ENCODE results near the gene KLRC4. TPM values are rescaled to one million over a fixed set of nuclear protein-coding genes. Genes with fewer than 3 reads are reported as not detected.
"Not testable (repeated sequence)": the region's sequence is repeated elsewhere in the genome, so short reads cannot be mapped to it uniquely, and the experiment has no call there.

KLRC4 gene
- total RNA-seq, 4 donors from 2014 or later = 1.4 to 2.2 TPM; not detected in 2

DNA sequence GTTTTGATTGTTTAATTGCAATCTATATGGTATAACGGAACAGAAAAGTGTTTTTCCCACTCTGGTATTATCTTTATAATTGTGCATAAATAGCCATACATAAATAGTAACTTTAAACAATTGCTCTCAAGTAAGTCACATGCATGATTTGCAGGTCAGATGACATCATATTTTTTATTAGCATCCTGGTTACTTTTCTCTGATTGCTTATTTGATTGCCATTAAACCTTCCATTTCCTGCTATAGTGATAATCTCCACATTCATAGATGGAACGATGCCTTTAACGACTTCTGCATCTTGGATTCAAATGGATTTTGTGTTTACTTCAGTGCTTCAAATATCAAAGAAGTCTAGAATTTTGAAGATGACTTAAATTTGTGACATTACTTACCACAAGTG is 16.3 kb downstream of the KLRC4 start:
- H3K4me1 ChIP-seq = peaks cover 4 to 40% (median 11%) of the 10 kb centered on the region in 4 donors
- peak overlapping the region in 1 of 4 donors; percentile 1 for H3K27ac ChIP-seq
- intact Hi-C loops (cut with DNase I; ENCODE audit: low total_unique reads) = no loop called here
- WGBS, 2 donors (ENCODE audit: low coverage in 1 of 2) = 36 to 50% methylated on average over 3 of the region's 3 CpGs
- H3K27me3 ChIP-seq = no peaks in the 10 kb centered on the region
- H3K9me3 ChIP-seq = no peaks in the 10 kb centered on the region
- in situ Hi-C loops (cut with MboI; ENCODE audit: low pct_ligation_motif_present in 1 of 4, low pct_unique_long_range_greater_than_20kb in 1 of 4, low sequenced_read_pairs in 3 of 4) = no loop called here
- H3K4me3 ChIP-seq = no peak overlapping the region
- H3K36me3 ChIP-seq = no peaks in the 10 kb centered on the region
- no peak for DNase-seq
- TF ChIP-seq, protein P1, sequence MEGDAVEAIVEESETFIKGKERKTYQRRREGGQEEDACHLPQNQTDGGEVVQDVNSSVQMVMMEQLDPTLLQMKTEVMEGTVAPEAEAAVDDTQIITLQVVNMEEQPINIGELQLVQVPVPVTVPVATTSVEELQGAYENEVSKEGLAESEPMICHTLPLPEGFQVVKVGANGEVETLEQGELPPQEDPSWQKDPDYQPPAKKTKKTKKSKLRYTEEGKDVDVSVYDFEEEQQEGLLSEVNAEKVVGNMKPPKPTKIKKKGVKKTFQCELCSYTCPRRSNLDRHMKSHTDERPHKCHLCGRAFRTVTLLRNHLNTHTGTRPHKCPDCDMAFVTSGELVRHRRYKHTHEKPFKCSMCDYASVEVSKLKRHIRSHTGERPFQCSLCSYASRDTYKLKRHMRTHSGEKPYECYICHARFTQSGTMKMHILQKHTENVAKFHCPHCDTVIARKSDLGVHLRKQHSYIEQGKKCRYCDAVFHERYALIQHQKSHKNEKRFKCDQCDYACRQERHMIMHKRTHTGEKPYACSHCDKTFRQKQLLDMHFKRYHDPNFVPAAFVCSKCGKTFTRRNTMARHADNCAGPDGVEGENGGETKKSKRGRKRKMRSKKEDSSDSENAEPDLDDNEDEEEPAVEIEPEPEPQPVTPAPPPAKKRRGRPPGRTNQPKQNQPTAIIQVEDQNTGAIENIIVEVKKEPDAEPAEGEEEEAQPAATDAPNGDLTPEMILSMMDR (IDR thresholded peaks at IDR 0.05) = no peak
- TF ChIP-seq POLR2A (IDR thresholded peaks at IDR 0.05) (no peak), POLR2AphosphoS5 (IDR thresholded peaks at IDR 0.05) (no peak), EP300 (IDR thresholded peaks at IDR 0.05; ENCODE audit: low read depth) (no peak)

DNA sequence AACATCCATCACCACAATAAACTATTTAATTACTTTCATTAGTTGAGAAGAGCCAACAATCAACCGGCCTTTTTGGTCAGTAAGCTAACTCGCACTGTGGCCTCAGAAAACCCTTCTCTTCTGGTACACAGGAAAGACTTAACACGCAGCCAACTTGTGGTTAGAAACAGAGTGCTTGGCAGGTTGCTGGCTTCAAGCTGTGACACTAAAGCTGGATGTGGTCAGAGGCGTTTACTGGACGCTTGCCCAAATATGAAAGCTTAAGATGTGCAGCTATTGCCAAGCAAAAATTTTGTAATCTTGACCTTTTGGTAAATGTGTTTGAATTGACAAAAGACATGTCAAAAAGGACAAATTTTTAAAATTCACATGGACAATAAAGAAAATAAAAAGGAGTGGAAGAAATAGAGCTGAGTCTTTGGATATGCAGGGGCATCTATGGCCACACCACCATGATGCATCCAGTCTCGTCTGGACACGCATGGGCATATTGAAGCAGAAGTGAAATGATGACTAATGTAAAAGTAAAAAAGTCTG is 17.1 kb downstream of the KLRC4 start:
- Histone ChIP-seq H3K36me3 (no peaks in the 10 kb centered on the region), H3K9me3 (no peaks in the 10 kb centered on the region), H3K27ac (peak overlapping the region in 1 of 4 donors; percentile 1), H3K4me1 (peaks cover 4 to 36% (median 8%) of the 10 kb centered on the region in 4 donors), H3K27me3 (no peaks in the 10 kb centered on the region), H3K4me3 (no peak overlapping the region)
- WGBS, 2 donors (ENCODE audit: low coverage in 1 of 2) = 49 to 50% methylated on average over 6 to 7 of the region's 7 CpGs
- TF ChIP-seq EP300 (IDR thresholded peaks at IDR 0.05; ENCODE audit: low read depth) (no peak), POLR2AphosphoS5 (IDR thresholded peaks at IDR 0.05) (no peak), POLR2A (IDR thresholded peaks at IDR 0.05) (no peak)
- TF ChIP-seq, protein P1 (IDR thresholded peaks at IDR 0.05) = no peak
- DNase-seq = peak; percentile 30
- intact Hi-C loops (cut with DNase I; ENCODE audit: low total_unique reads) = no loop called here
- in situ Hi-C loops (cut with MboI; ENCODE audit: low pct_ligation_motif_present in 1 of 4, low pct_unique_long_range_greater_than_20kb in 1 of 4, low sequenced_read_pairs in 3 of 4) = no loop called here

DNA sequence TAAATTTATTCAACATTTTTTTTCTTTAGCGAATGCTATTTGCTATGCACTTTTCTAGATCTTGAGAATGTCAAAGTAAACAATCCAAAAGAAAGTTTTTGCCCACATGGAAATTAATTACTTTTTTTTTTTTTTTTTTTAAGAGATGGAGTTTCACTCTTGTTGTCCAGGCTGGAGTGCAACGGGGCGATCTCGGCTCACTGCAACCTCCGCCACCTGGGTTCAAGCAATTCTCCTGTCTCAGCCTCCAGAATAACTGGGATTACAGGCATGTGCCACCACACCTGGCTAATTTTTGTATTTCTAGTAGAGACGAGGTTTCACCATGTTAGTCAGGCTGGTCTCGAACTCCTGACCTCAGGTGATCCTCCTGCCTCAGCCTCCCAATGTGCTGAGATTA is 18.6 kb downstream of the KLRC4 start:
- DNase-seq; H3K36me3 ChIP-seq; H3K27me3 ChIP-seq; H3K27ac ChIP-seq; H3K4me3 ChIP-seq; in situ Hi-C loops (cut with MboI; ENCODE audit: low pct_ligation_motif_present in 1 of 4, low pct_unique_long_range_greater_than_20kb in 1 of 4, low sequenced_read_pairs in 3 of 4); intact Hi-C loops (cut with DNase I; ENCODE audit: low total_unique reads); H3K9me3 ChIP-seq: not testable (repeated sequence)
- H3K4me1 ChIP-seq = peaks cover 2 to 21% (median 5%) of the 10 kb centered on the region in 4 donors
- 92% methylated on average over 7 of the region's 7 CpGs for WGBS, 2 donors (ENCODE audit: low coverage in 1 of 2)

DNA sequence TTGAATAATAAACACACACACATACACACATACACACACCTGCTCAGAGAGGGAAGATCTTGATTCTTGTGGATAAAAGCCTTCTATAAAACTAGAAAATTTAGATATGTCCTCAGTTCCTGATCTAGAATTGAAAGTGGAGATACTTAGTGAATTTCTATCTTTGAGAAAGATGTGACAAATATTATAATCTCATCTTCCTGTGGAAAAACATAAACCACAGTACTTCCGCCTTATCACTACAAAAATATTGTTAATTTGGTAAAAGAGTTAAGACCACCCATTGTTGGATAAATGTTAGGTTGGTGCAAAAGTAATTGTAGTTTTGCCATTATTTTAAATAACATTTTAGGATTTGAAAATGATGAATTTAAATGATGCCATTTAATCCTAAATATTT is 19.7 kb downstream of the KLRC4 start, which contains the start of gene KLRK1:
Gene KLRK1 (minus strand): TSS at position 138 of the 400 bp plus-strand sequence. CDS start 1,231 bp downstream, outside the sequence.
- no peak within 1 kb of the TSS for H3K4me3 ChIP-seq
- H3K27me3 ChIP-seq = no peaks in the 10 kb centered on the region
- DNase-seq = no peak
- WGBS, 2 donors (ENCODE audit: low coverage in 1 of 2) = 71 to 83% methylated on average over 1 of the region's 1 CpG
- TF ChIP-seq POLR2A (IDR thresholded peaks at IDR 0.05) = peak; percentile 11
- TF ChIP-seq POLR2AphosphoS5 (IDR thresholded peaks at IDR 0.05) = no peak
- in situ Hi-C loops (cut with MboI; ENCODE audit: low pct_ligation_motif_present in 1 of 4, low pct_unique_long_range_greater_than_20kb in 1 of 4, low sequenced_read_pairs in 3 of 4) (no loop called here), intact Hi-C loops (cut with DNase I; ENCODE audit: low total_unique reads) (no loop called here)
- H3K4me1 ChIP-seq = peaks cover 0 to 17% (median 5%) of the 10 kb centered on the region in 4 donors
- no peaks in the 10 kb centered on the region for H3K36me3 ChIP-seq
- H3K27ac ChIP-seq = no peak within 1 kb of the TSS
- H3K9me3 ChIP-seq = no peaks in the 10 kb centered on the region

DNA sequence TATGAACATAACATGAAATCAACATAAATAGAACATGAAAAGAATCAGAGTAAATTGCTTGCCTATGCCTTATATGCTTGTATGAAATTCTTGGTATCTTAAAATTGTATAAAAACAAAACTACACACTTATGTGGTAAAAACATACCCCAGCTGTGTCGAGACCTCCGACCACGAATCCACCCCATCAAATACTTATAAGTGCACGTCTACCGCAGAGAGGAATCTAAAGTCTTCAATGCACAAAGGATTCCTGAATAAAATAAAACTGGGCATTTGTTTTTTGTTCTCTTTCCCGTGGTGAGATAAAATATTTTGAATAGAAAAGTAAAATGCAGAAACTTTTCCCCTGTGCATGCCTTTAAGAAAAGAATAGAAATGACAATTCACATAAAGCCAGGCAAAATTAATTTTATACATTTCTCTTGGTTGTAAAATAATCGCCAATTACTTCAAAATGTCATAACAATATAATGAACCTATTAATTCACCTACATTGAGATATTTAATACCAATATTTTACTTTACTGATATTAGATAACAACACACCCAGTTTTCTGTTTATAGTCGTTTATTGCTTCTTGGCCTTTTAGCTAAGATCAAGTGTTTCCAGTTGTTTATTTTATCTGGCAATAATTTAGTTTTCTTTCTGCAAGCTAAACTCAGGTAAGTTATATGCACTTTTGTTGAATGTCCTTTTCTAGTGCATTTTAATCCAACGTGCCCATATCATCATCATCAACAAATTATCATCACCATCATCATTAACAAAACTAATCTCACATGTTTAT is 20.7 kb downstream of the KLRC4 start:
- DNase-seq = no peak
- Histone ChIP-seq H3K4me3 (no peak overlapping the region), H3K27me3 (no peaks in the 10 kb centered on the region), H3K9me3 (peaks cover 0 to 5% of the 10 kb centered on the region in 2 donors), H3K27ac (no peak overlapping the region), H3K36me3 (no peaks in the 10 kb centered on the region), H3K4me1 (peaks cover 0 to 16% (median 5%) of the 10 kb centered on the region in 4 donors)
- WGBS, 2 donors (ENCODE audit: low coverage in 1 of 2) = 72 to 77% methylated on average over 9 of the region's 9 CpGs
- intact Hi-C loops (cut with DNase I; ENCODE audit: low total_unique reads) = no loop called here
- TF ChIP-seq POLR2AphosphoS5 (IDR thresholded peaks at IDR 0.05) = no peak
- TF ChIP-seq, protein P1 (IDR thresholded peaks at IDR 0.05) = no peak
- no peak for TF ChIP-seq EP300 (IDR thresholded peaks at IDR 0.05; ENCODE audit: low read depth)
- TF ChIP-seq POLR2A (IDR thresholded peaks at IDR 0.05) = no peak
- in situ Hi-C loops (cut with MboI; ENCODE audit: low pct_ligation_motif_present in 1 of 4, low pct_unique_long_range_greater_than_20kb in 1 of 4, low sequenced_read_pairs in 3 of 4) = no loop called here

DNA sequence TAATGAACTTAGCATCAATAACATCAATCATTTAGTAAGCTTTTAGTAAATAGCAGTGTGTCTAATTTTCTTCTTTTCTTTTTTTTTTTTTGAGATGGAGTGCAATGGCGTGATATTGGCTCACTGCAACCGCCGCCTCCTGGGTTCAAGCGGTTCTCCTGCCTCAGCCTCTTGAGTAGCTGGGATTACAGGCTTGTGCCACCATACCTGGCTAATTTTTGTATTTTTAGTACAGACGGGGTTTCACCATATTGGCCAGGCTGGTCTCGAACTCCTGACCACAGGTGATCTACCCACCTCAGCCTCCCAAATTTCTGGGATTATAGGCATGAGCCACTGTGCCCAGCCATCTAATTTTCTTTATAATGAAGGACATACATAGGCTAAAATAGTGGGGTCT is 22.1 kb downstream of the KLRC4 start:
- H3K27me3 ChIP-seq; in situ Hi-C loops (cut with MboI; ENCODE audit: low pct_ligation_motif_present in 1 of 4, low pct_unique_long_range_greater_than_20kb in 1 of 4, low sequenced_read_pairs in 3 of 4); H3K36me3 ChIP-seq; intact Hi-C loops (cut with DNase I; ENCODE audit: low total_unique reads); H3K4me3 ChIP-seq; H3K9me3 ChIP-seq; H3K27ac ChIP-seq; DNase-seq: not testable (repeated sequence)
- H3K4me1 ChIP-seq = peaks cover 0 to 15% (median 5%) of the 10 kb centered on the region in 4 donors
- whole genome bisulfite sequencing, 2 donors (ENCODE audit: low coverage in 1 of 2) = 87 to 88% methylated on average over 6 of the region's 6 CpGs

Measured in transverse colon (tissue), 4 donors.